ENCODE results near the gene RESF1. TPM values are rescaled to one million over a fixed set of nuclear protein-coding genes. Genes with fewer than 3 reads are reported as not detected.

Gene RESF1
- polyA plus RNA-seq, 1 donor = 19.7 TPM

Other genes with a start within 250 kb of the RESF1 start
- gene AMN1, start 230.4 kb upstream of the RESF1 start, polyA plus RNA-seq (ENCODE audit: insufficient read length) = 8.5 TPM
- 8.2 TPM for gene BICD1, start 147.4 kb downstream of the RESF1 start, polyA plus RNA-seq (ENCODE audit: insufficient read length)

Data from hindlimb muscle (tissue), 1 donor.